Epithelial cell of proximal tubule (primary cell): ENCODE measurements around the gene PRRX1. TPM values are rescaled to one million over a fixed set of nuclear protein-coding genes. Genes with fewer than 3 reads are reported as not detected.

Experiments used
- DNase-seq: peaks from one replicate; pipeline ENCODE4 v3.0.0-alpha.2; 2011; ENCODE audit warnings: low read depth
- H3K4me3 ChIP-seq: 2 replicates; pipeline ENCODE4 v1.5.1; 2011; ENCODE audit warnings: low read depth, mild to moderate bottlenecking, low read length
- total RNA-seq: library from RNA; depleted of rRNA; stranded (reverse); fragments of >200 nt; gene quantifications from 2 replicates; pipeline ENCODE4 v1.2.3, GENCODE V29; 2015
- TF ChIP-seq, protein P1 (sequence below): conservative IDR thresholded peaks from 2 replicates; pipeline ENCODE4 v1.5.1; 2012; ENCODE audit warnings: low read depth, mild to moderate bottlenecking, low read length

The PRRX1 gene
- total RNA-seq: under 0.01 and 0.87 TPM in 2 replicates

GRCh38 chr1:170664093-170664827, at the start of gene PRRX1:
Gene PRRX1 (plus strand): TSS chr1:170664131. CDS start chr1:170664219, 88 bp downstream.
- H3K4me3 ChIP-seq: peak within 1 kb of the TSS; percentile 19
- no peak for DNase-seq
- TF ChIP-seq, protein P1, sequence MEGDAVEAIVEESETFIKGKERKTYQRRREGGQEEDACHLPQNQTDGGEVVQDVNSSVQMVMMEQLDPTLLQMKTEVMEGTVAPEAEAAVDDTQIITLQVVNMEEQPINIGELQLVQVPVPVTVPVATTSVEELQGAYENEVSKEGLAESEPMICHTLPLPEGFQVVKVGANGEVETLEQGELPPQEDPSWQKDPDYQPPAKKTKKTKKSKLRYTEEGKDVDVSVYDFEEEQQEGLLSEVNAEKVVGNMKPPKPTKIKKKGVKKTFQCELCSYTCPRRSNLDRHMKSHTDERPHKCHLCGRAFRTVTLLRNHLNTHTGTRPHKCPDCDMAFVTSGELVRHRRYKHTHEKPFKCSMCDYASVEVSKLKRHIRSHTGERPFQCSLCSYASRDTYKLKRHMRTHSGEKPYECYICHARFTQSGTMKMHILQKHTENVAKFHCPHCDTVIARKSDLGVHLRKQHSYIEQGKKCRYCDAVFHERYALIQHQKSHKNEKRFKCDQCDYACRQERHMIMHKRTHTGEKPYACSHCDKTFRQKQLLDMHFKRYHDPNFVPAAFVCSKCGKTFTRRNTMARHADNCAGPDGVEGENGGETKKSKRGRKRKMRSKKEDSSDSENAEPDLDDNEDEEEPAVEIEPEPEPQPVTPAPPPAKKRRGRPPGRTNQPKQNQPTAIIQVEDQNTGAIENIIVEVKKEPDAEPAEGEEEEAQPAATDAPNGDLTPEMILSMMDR: no peak

DNA sequence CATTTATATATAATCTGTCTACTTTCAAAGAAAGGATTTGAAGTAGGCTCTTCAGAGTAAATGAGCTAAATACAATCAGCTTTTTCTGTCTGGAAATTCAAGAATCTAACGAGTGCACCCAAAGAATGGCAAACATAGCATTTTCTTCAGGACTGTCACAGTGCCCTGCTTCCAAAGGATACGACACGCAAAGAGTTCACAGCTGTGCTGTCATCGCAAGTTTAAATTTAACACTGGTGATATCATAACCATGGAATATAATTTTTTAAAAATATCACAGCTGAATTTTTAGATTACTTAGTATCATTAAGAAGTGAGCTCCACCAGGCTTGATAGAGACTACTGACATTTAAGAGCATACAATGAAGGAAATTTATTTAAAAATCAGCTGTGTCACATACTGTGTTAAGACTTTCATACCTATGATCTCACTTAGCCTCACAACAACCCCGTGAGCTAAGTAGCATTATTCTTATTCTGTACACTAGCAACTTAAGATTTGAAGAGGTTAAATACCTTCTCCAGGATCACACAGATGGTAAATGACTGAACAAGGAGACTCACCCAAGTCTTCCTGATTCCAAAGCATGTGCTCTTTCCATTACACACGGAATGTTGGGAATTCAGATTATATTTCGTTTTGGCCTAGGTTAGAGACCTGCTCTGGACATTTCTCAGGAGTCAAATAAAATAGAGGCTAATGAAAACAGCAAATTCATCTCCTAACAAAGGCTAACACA, 46.2 kb upstream of the PRRX1 start:
- no peak overlapping the region for H3K4me3 ChIP-seq
- TF ChIP-seq, protein P1: no peak
- no peak for DNase-seq

- H3K4me3 ChIP-seq: no peak overlapping the region
- no peak for DNase-seq
- TF ChIP-seq, protein P1: no peak
Measured at GRCh38 chr1:170618421-170618820, 45.5 kb upstream of the PRRX1 start.

GRCh38 chr1:170619241-170620028, 44.5 kb upstream of the PRRX1 start:
- no peak for DNase-seq
- no peak overlapping the region for H3K4me3 ChIP-seq
- TF ChIP-seq, protein P1: no peak

DNA sequence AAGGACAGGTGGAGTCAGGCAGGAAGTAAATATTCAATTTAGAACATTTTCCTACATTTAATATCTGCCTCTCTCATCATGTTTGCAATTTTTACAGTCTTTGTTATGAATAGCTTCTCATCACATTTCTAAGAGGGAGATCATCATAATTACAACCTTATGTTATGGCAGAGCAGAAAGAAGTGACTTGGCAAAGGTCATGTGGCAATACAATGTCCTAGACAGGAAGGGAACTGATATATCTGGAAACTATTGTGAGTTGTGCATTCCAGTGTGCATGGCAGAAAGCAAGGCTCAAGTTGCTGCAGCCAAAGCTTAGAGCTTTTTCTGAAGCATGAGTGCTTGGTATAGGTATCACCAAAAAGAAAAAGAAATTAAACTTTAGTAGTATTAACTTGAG, 43.8 kb upstream of the PRRX1 start:
- H3K4me3 ChIP-seq: no peak overlapping the region
- TF ChIP-seq, protein P1: no peak
- DNase-seq: no peak

- TF ChIP-seq, protein P1: no peak
- DNase-seq: no peak
- no peak overlapping the region for H3K4me3 ChIP-seq
Measured at GRCh38 chr1:170623171-170623570, 40.8 kb upstream of the PRRX1 start.
